A549 treated with CpdA at 1 μM for 4 hours (cell line): Measurements from ENCODE around the gene HNRNPM. TPM values are rescaled to one million over a fixed set of nuclear protein-coding genes. Genes with fewer than 3 reads are reported as not detected.

ENCODE experiments used
- total RNA-seq: library from RNA; stranded (reverse); fragments of 200-300 nt; extraction: Qiagen RNA extraction; gene quantifications from 5 replicates; pipeline ENCODE4 v1.2.3, GENCODE V29; 2022; ENCODE audit warnings: low read depth

HNRNPM gene
- total RNA-seq = 227 to 297 TPM (median 240 TPM) in 5 replicates

GRCh38 chr19:8444677-8445487, at the start of gene HNRNPM:
TSS of gene HNRNPM (plus strand) at chr19:8444975. CDS start at chr19:8444999, 24 bp downstream.

GRCh38 chr19:8412783-8413628, 31.8 kb upstream of the HNRNPM start, which contains the start of gene MARCHF2:
TSS of gene MARCHF2 (plus strand) at chr19:8413305. CDS start at chr19:8421841, 8,536 bp downstream.

GRCh38 chr19:8513687-8514504, 69.1 kb downstream of the HNRNPM start, which contains the start of gene ZNF414:
TSS of gene ZNF414 (minus strand) at chr19:8514167. CDS start at chr19:8514046, 121 bp downstream.

Other genes starting within 250 kb of the HNRNPM start
- gene CERS4, start 235.6 kb upstream of the HNRNPM start, total RNA-seq = 2.0 to 4.0 TPM (median 2.7 TPM) in 5 replicates
- gene CD320, start 136.6 kb upstream of the HNRNPM start, total RNA-seq = 62.4 to 102 TPM (median 94.3 TPM) in 5 replicates
- 48.9 to 89.8 TPM (median 84.6 TPM) in 5 replicates for gene NDUFA7, start 123.6 kb upstream of the HNRNPM start, total RNA-seq
- 394 to 970 TPM (median 902 TPM) in 5 replicates for gene RPS28, start 123.5 kb upstream of the HNRNPM start, total RNA-seq
- gene KANK3, start 101.7 kb upstream of the HNRNPM start, total RNA-seq = 2.3 to 4.3 TPM (median 3.5 TPM) in 5 replicates
- 32.4 to 60.0 TPM (median 48.8 TPM) in 5 replicates for gene ANGPTL4, start 80.8 kb upstream of the HNRNPM start, total RNA-seq
- 82.7 to 98.2 TPM (median 88.3 TPM) in 5 replicates for gene RAB11B, start 54.6 kb upstream of the HNRNPM start, total RNA-seq
- 13.4 to 18.0 TPM (median 15.8 TPM) in 5 replicates for gene MARCHF2, start 31.7 kb upstream of the HNRNPM start, total RNA-seq
- gene PRAM1, start 57.7 kb downstream of the HNRNPM start, total RNA-seq = 0.08 to 0.29 TPM (median 0.11 TPM) in 4 of 5 replicates, not detected in the other
- gene ZNF414, start 69.2 kb downstream of the HNRNPM start, total RNA-seq = 16.0 to 18.5 TPM (median 17.7 TPM) in 5 replicates
- gene MYO1F, start 132.5 kb downstream of the HNRNPM start, total RNA-seq = 0.17 to 0.35 TPM (median 0.24 TPM) in 5 replicates
- gene ADAMTS10, start 165.7 kb downstream of the HNRNPM start, total RNA-seq = 12.8 to 20.7 TPM (median 14.9 TPM) in 5 replicates
- not detected in 5 replicates for gene NFILZ, start 185.7 kb downstream of the HNRNPM start, total RNA-seq